HG03139 (cell line): ENCODE data around the gene ROR2.

ENCODE experiments used
- ATAC-seq: cut with Tn5 transposase; IDR thresholded peaks from one replicate; pipeline ENCODE4 v1.9.1; 2021; ENCODE audit not compliant: unreplicated experiment

ROR2 gene

DNA sequence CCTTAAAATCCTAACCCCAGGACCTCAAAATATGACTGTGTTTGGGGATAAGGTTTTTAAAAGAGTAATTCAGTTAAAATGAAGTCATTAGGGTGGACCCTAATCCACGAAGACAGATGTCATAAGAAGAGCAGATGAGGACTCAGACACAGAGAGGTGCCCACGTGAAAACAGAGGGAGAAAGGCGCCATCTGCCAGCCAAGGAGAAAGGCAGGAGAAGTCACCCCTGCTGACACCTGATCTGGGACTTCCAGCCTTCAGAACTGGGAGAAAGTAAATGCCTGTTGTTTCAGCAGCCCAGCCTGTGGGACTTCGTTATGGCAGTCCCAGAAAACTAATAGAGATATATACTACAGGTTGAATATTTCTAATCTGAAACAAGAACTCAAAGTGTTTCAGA, 67.4 kb downstream of the ROR2 start:
- ATAC-seq = no peak

DNA sequence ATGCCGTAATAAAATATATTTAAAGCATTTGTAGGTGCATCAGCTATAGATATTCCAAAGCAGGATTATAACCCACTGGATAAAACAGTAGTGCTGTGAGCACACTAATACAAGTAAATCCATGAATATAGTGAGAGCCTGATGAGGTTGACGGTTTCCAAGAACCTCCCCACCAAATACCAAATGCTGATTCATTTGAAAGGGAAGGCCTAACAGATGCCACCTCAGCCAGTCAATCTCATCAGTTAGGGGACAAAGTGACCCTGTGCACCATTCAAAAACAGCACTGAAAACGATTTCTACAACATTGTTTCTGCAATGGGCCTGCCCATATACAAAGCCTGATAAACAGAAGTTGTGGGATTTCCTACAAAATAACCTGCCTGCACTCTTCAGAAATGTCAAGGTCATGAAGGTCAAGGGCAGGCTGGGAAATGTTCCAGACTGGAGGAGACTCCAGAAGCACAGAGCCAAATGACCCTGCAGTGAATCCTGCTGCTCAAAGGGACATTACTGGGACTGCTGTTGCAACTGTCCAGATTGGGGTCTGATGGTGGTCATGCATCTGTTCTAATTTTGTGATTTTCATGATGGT, 69.6 kb downstream of the ROR2 start:
- no peak for ATAC-seq

DNA sequence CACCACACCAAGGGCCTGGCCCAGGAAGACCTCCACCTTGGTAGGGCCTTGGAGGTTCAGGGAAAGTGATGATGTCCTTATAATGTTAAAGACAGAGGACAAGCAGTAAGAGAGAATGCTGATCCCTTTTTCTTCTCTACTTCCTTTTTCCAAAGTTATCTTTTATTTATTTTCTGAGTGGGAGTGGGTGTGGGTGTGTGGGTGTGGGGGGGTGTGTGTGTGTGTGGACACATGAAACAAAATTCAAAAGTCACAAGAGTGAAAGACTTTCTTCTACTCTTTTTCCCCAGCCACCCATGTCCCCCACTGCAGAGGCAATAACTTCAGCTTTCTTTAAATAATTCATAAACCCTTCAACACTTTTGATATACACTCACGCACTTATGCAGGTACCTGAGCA, 70.8 kb downstream of the ROR2 start:
- ATAC-seq = no peak

DNA sequence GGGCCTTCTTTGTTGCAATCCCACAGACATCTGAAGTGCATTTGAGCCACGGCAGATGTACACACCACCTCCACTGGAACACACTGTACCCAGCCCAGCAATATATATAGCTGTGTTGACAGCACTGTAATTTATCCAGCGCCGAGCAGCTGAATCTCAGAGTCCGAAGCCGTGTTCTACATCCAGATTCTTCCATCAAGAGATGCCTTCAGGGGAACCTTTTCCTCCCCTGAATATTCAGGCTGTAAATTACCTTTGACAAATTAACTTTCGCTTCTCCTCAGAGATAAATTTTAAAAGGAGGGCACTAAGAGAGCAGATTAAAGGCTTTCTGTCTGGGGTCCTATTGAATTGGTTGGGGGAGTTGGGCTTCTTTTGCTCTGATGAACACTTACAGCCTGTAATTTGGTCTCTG, 76.4 kb downstream of the ROR2 start:
- ATAC-seq = no peak

DNA sequence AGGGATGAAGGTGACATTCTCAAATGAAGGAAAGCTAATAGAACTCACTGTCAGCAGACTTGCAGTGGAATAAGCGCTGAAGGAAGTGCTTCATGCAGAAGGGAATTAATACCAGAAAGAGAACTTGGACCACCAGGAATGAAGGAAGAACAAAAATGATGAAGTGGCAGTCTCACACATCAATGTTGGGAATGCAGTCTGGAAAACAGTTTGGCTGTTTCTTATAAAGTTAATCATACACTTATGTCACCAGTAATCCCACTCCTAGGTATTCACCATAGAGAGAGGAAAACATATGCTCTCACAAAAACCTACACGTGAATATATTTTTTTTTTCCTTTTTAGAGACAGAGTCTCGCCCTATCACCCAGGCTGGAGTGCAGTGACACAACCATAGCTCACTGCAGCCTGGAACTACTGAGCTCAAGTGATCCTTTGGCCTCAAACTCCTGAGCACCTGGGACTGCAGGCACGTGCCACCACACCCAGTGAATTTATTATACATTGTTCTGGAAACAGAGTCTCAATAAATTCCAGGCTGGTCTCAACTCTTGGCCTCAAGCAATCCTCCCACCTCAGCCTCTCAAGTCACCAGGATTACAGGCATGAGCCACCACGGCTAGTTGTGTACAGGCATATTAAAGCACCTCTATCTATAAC, 81.2 kb downstream of the ROR2 start:
- ATAC-seq = no peak

DNA sequence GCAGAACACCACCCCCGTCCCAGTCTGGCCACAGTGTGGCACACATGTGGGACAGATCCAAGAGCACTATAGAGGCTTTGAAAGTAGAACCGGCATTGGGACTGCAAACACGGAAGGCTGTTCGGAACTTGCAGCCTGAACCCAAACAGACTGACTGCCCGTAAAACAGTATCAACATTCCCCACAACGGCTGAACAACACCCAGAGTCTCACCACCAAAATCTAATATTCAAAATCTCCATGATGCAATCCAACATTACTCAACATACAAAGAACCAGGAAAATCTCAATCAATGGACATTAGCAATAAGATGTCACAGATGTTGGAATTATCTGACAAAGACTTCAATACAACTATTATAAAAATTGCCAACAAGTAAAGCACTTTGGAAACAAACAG, 82.3 kb downstream of the ROR2 start:
- ATAC-seq = no peak

DNA sequence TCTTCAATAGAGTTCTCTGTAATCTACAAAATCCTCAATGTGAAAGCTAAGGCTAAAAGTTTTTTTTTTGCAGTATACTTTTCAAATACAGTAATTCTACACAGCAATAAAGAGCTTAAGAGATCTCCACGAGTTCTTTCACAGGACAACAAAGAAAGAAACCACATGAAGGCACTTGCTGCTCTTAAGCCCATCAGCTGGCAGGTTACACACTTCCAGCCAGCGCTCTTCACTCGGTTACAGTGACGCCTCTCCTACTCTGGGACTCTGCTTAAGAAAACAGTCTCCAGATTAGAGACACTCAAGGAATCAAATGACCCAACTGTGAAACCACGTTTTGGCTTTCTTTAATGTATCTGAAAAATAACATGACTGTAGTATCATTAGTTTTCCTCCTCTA, 85.0 kb downstream of the ROR2 start:
- no peak for ATAC-seq

DNA sequence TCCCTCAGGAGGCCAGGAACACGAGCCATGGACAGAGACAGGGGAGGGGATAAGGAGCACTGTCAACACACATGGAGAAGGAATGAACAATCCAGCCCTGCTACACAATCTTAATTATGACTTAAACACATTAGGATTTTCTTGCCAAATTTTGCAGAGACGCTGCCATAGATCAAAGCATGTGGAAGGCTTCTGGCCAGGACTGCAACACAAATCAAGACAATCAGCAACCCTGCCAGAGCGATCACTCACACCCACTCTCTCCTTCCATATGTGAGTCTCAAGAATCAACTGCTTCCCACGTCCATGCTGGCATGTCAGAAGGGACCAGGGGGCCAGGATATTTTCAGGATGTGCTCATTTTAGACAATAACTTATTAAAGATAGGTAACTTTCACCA, 85.6 kb downstream of the ROR2 start:
- ATAC-seq = no peak

DNA sequence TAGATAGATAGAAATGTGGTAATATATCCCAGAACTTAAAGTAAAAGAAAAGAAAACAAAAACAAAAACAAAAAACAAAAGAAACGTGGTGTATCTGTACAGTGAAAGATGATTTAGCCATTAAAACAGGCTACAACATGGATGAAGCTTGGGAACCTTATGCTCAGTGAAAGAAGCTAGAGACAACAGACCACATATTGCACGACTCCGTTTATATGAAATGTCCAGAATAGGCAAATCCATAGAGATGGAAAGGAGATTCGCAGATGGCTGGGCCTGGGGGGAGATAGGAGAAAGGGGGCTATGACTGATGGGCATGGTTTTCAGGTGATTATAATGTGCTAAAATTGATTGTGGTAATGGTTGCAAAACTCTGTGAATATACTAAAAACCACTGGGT, 86.6 kb downstream of the ROR2 start:
- ATAC-seq = no peak

DNA sequence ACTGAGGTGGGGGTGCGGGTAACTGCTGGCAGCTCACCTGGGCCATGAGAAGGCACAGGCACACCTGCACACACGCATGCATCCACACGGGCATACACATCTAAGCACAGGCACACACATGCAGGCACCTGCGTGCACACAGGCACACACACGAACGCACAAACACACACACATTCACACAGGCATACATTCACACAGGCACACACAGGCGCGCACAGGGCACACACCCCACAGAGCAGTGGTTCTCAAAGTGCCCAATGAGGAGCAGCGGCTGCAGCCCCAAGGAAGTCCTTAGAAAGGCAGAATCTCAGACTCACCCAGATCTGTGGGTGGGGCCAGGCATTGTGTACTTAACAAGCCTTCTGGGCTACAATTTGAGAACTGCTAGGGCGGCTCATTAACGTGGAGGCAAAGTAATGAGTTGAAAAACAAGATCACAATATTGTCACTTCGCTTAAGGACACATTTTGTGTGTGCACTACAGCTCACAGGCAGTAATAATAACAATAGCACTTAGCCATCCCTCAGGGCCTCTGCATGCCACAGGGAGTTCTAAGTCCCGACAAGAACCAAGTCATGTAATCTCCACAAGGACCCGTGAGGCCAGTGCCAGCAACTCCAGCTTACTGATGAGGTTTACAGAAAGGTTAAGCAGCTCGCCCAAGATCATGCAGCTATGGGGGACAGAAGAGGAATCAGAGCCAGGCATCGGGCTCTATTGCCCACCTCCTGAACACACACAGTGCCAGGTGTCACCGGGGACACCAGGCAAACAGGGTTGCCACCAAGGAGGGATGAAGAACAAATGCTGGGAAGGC, 91.6 kb downstream of the ROR2 start:
- no peak for ATAC-seq

DNA sequence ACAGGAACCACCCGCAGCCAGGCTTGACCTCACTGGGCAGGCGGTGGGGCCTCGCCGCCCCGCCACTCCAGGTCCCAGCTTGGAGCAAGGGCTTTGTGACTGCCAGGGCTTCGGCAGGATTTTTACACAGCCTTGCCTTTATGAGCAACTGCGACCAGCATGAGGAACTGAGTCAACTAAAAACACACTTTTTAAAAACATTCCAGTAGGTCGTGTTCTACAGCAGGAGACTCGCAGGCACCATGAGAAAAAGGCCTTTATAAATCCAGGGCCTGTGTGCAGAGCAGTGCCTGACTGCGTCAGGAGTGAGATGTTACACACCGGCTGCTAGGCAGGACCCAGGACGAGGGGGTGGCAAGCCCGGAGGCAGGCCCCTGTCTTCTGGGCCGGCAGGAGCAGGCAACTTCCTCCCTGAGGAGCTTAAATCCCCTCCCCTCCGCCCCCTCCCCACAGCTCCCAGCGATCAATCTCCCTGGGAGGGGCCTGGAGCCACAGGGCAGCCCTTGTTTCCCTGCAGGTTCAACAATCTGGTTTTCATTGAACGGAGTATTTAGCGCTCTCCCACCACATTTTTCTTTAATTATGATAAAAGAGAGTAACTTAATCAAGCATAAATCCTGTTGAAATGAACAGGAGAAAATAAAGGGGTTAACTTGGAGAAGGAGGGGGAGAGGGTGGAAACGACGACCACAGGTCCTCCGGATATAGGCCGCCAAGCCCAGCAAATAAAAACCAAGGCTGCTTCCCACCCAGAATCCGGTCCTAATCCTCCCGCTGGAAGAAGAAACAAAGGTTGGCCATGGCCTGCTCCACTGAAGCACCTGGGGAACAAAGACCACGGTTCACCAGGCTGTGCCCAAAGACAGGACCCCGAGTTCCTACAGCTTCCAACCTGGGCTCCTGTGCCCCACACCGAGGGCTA, 92.5 kb downstream of the ROR2 start:
- ATAC-seq = no peak

DNA sequence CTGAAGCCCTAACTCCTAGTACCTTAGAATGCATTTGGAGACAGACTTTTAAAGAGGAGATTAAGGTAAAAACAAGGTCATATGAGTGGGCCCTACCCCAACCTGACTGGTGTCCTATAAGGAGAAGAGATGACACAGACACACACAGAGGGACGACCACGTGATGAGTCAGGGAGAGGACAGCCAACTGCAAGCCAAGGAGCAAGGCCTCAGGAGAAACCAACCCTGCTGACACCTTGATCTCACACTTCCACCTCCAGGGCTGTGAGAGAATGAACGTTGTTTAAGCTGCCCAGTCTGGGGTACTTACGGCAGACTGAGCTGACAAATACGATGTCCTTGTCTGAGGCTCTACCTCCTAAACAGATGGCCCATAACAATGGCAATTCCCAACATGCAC, 93.6 kb downstream of the ROR2 start:
- ATAC-seq = no peak

DNA sequence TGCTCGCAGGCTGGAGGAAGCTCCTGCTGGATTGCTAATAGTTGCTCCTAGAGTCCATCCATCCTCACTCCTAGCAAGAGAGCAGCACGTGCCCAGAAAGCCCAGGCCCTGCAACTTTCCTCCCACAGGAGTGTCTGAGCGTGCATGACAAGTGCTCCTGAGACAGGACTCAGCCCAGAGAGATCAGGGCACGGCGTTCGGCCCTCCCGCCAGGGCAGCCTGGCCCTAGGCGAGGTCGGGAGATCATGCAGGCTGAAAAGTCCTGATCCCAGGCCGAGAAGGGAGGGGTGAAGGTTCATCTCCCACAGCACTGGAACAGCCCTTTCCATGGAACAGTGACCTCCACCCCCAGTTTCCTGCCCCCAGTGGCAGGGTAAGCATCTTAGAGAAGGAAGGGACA, 94.8 kb downstream of the ROR2 start:
- ATAC-seq = no peak

DNA sequence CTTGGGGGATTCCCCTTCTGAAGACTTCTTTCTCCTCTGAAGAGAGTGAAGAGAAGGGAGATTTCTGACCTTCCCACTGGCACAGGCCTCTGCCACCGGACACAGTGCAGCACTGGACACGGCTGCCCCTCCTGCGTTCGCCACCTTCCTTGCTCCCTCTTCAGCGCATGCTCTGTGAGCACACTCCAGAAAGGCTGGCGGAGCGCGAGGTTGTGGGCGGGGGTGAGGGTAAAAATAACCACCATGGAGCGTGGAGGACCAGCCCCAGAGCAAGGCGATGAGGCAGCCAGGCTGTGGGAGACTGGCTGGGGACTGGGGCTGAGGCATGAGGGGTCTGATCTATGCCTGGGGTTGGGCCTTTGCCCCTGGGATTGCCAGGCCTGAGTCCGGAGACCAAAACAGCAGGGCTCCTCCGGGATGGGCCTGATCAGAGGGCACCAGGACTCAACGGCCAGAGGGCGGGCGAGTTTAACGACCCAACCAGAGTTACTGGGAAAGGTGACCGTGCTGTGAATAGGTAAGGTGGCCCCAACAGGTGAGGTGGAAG, 97.2 kb downstream of the ROR2 start:
- no peak for ATAC-seq

DNA sequence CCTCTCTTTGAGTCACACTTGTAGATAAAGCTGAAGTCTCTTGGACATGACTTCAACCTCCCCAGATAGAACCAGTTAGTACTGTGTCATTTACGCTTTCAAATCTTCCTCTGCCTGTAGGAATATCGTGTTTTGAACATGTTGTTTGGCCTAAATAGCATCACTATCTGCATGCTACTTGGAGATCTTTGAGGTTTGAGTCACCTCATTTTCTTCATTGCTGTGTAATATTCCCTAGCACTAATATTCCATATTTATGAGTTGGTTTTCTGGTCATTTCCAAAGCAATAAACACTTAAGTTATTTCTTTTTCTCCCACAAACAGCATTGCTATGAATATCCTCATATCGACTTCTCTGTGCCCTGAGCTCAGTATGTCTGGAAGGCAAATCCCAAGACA, 100.3 kb downstream of the ROR2 start:
- no peak for ATAC-seq

DNA sequence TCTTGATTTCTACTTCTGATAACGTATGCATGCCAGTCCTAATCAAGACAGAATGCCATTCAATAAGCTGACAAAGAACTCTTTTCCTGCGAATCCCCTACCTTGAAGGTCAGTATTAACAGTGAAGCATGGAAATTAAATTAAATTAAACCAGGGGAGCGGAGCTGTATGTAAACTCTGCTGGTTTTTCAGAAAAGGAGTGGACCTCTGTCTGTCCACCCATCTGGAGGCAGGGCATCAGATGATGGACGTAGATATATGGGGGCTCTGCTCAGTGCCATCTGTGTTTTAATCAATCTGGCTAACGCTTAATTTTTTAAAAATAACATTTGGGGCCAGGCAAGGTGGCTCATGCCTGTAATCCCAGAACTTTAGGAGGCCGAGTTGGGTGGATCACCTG, 101.9 kb downstream of the ROR2 start:
- no peak for ATAC-seq

DNA sequence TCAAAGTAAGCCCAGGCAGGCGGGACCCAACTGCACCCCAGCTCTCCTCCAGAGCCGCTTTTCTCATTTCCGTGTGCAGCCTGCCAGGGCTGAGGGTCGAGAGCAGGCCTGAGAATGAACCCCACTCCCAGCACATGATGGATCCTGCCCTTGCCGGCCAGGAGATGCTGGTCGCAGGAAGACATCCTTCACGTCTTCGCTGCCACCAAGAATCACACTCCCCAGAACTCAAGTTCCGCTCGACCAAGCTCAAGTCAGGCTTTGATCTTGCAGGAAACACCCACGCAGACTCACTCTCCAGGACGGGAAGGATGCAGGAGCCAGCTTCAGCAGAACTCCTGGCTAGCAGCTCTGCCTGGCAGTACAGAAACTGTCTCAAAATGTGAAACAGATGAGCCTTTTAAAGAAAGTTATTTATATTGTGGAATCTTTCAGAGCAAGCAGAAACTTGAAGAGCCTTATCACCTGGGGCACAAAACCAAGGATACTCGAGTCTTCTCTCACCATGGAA, 102.4 kb downstream of the ROR2 start:
- no peak for ATAC-seq

DNA sequence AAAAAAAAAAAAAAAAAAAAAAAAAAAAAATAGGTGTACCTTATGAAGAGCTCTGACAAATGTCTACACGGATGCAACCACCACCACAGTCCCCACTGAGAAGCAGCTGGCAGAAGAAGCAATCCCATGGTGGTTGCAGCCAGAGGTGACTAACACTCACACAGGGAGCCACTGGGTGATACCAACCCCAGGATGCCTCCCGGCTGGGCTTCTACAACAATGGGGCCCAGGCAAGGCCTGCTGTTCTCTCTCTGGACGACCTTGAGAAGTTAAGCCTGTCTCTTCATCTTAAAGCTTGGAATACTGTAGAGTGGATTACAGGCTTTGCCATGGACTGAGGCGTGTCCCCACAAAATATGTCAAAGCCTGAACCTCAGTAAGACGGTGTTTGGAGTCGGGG, 104.1 kb downstream of the ROR2 start:
- ATAC-seq = no peak

DNA sequence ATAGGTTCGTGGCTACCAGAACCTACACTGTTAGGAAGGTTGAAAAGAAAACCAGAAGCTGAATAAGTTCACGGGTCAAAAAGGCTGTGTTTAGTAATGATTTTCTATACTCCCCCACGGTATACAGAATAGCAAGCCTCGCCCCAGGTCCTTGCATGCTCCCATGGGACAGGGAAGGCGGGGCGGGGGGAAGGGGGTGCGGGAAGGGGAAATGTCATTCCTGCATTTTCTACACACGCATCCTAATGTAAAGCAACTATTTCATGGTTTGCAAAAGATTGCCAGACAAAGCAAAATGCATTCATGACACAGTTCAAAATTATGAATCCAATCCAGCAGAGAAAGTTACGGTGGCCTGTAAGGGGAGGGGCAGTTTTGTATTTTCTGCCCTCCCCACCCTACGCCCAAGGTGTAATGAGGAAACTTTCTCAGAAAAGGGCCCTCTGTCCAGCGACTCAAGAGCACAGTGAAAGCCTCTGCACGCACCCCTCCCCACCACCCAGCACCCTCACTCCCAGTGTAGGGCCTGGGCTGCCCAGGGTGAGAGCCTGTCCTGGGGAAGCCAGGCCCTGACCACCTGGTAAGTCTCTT, 105.2 kb downstream of the ROR2 start:
- ATAC-seq = no peak

DNA sequence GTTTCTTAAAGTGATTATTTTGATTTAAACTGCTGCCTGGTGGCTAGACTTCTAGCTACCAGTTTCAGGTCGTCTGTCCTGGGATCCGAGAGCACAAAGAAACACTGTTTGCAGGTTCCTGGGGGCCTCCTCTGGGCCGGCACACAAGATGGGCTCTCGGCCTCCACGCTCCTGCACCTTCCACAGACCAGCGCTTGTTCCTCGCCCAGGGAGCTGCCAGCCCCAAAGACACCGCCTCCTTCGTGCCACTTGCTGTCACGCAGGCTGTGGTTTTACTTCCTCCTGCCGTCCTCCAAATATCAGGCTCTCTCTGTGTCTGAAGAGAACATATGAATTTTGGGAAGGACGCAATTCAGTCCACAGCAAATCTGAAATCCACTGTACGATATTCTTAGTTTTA, 105.8 kb downstream of the ROR2 start:
- no peak for ATAC-seq
